GM23338 (cell line): ENCODE measurements around the gene CALML5. TPM values are rescaled to one million over a fixed set of nuclear protein-coding genes. Genes with fewer than 3 reads are reported as not detected.

Experiments
- ATAC-seq: fragments of 200-7000 bp; cut with Tn5 transposase; 3 replicates; pipeline ENCODE4 v1.9.1; 2020
- DNase-seq: peaks from one replicate; pipeline ENCODE4 v3.0.0-alpha.2; 2015; ENCODE audit warnings: low spot score
- H2AFZ ChIP-seq: fragments of 200-600 bp; sonication (generic); 2 replicates; pipeline ENCODE4 v1.8.0; 2016; ENCODE audit warnings: antibody characterized with exemption, mild to moderate bottlenecking, moderate library complexity
- H3F3A ChIP-seq: fragments of 200-600 bp; sonication (generic); replicated peaks from 2 replicates; pipeline ENCODE4 v1.8.0; 2017; ENCODE audit warnings: antibody characterized with exemption, mixed run types, low read depth
- H3K27ac ChIP-seq: fragments of 200-600 bp; sonication (generic); 2 replicates; pipeline ENCODE4 v1.6.1; 2016; ENCODE audit warnings: low read depth
- H3K27me3 ChIP-seq: fragments of 200-600 bp; sonication (generic); 2 replicates; pipeline ENCODE4 v1.8.0; 2016; ENCODE audit warnings: mild to moderate bottlenecking, mixed run types, moderate library complexity; ENCODE audit not compliant: insufficient read depth
- H3K36me3 ChIP-seq: fragments of 200-600 bp; sonication (generic); 2 replicates; pipeline ENCODE4 v1.8.0; 2016; ENCODE audit warnings: mild to moderate bottlenecking; ENCODE audit not compliant: insufficient read depth
- H3K4me1 ChIP-seq: fragments of 200-600 bp; sonication (generic); 2 replicates; pipeline ENCODE4 v1.8.0; 2016; ENCODE audit warnings: mild to moderate bottlenecking, moderate library complexity; ENCODE audit not compliant: insufficient read depth
- H3K4me2 ChIP-seq: fragments of 200-600 bp; sonication (generic); 2 replicates; pipeline ENCODE4 v1.7.1; 2017; ENCODE audit warnings: mixed run types
- H3K4me3 ChIP-seq: fragments of 200-600 bp; sonication (generic); 2 replicates; pipeline ENCODE4 v1.6.1; 2016; ENCODE audit warnings: mixed run types
- H3K79me2 ChIP-seq: fragments of 200-600 bp; sonication (generic); replicated peaks from 2 replicates; pipeline ENCODE4 v1.8.0; 2017; ENCODE audit warnings: mild to moderate bottlenecking; ENCODE audit not compliant: insufficient read depth
- H3K9me2 ChIP-seq: fragments of 200-600 bp; sonication (generic); 2 replicates; pipeline ENCODE4 v1.8.0; 2017; ENCODE audit not compliant: insufficient read depth
- H4K20me1 ChIP-seq: fragments of 200-600 bp; sonication (generic); replicated peaks from 2 replicates; pipeline ENCODE4 v1.8.0; 2017; ENCODE audit warnings: mild to moderate bottlenecking; ENCODE audit not compliant: insufficient read depth
- H3K27ac Mint-ChIP-seq: 2 replicates; pipeline ENCODE4 v1.8.0; 2020; ENCODE audit warnings: inconsistent platforms, mild to moderate bottlenecking, moderate library complexity, mixed read lengths
- H3K27me3 Mint-ChIP-seq: 3 replicates; pipeline ENCODE4 v1.8.0; 2022; ENCODE audit warnings: low read depth, mild to moderate bottlenecking, moderate library complexity, mixed read lengths, inconsistent platforms; ENCODE audit not compliant: insufficient read depth, poor library complexity
- H3K36me3 Mint-ChIP-seq: 3 replicates; pipeline ENCODE4 v1.8.0; 2021; ENCODE audit warnings: low read depth, mild to moderate bottlenecking, inconsistent platforms, moderate library complexity, mixed read lengths
- H3K4me1 Mint-ChIP-seq: 3 replicates; pipeline ENCODE4 v1.8.0; 2020; ENCODE audit warnings: mild to moderate bottlenecking, inconsistent platforms, mixed read lengths
- H3K4me3 Mint-ChIP-seq: 3 replicates; pipeline ENCODE4 v1.8.0; 2021; ENCODE audit warnings: moderate library complexity, mild to moderate bottlenecking, inconsistent platforms, mixed read lengths
- H3K9me3 Mint-ChIP-seq: 3 replicates; pipeline ENCODE4 v1.8.0; 2020; ENCODE audit warnings: moderate library complexity, mild to moderate bottlenecking, inconsistent platforms, mixed read lengths
- CREB1 ChIP-seq: fragments of 250-450 bp; sonication (Bioruptor Pico); IDR thresholded peaks from 2 replicates; pipeline ENCODE4 v1.5.0; 2020; ENCODE audit warnings: low read depth, mild to moderate bottlenecking, moderate library complexity
- ETS1 ChIP-seq: IDR thresholded peaks from 2 replicates; pipeline ENCODE4 v1.6.1; 2016; ENCODE audit warnings: antibody characterized with exemption
- EZH2 ChIP-seq: fragments of 200-600 bp; sonication (generic); IDR thresholded peaks from one replicate; pipeline ENCODE4 v1.8.0; 2017; ENCODE audit warnings: antibody characterized with exemption, mild to moderate bottlenecking, low read depth; ENCODE audit not compliant: unreplicated experiment
- EZH2phosphoT487 ChIP-seq: fragments of 200-600 bp; sonication (generic); IDR thresholded peaks from one replicate; pipeline ENCODE4 v1.8.1; 2018; ENCODE audit warnings: antibody characterized with exemption; ENCODE audit not compliant: unreplicated experiment
- JUNB ChIP-seq: IDR thresholded peaks from one replicate; pipeline ENCODE4 v1.6.1; 2016; ENCODE audit warnings: antibody characterized with exemption; ENCODE audit not compliant: unreplicated experiment
- NANOG ChIP-seq: IDR thresholded peaks from 2 replicates; pipeline ENCODE4 v1.6.1; 2016; ENCODE audit warnings: antibody characterized with exemption, borderline replicate concordance
- POLR2AphosphoS5 ChIP-seq: IDR thresholded peaks from 2 replicates; pipeline ENCODE4 v1.6.1; 2016; ENCODE audit warnings: antibody characterized with exemption, low read depth
- STAT1 ChIP-seq: IDR thresholded peaks from one replicate; pipeline ENCODE4 v1.6.1; 2016; ENCODE audit warnings: antibody characterized with exemption; ENCODE audit not compliant: unreplicated experiment
- ZNF114 ChIP-seq: fragments of 250-450 bp; sonication (Bioruptor Pico); IDR thresholded peaks from 2 replicates; pipeline ENCODE4 v1.5.0; 2020; ENCODE audit warnings: mild to moderate bottlenecking, moderate library complexity
- ZNF331 ChIP-seq: fragments of 250-450 bp; sonication (Bioruptor Pico); IDR thresholded peaks from 2 replicates; pipeline ENCODE4 v1.5.0; 2020; ENCODE audit warnings: low read depth, mild to moderate bottlenecking, moderate library complexity
- polyA plus RNA-seq: library from polyadenylated mRNA; unstranded; fragments of >200 nt; fragmentation: Nextera tagmentation; extraction: Ambion mirVana; gene quantifications from 2 replicates; pipeline ENCODE4 v1.2.1, GENCODE V29; 2016
- total RNA-seq: library from RNA; depleted of rRNA; stranded (reverse); fragments of >200 nt; shearing (Covaris generic); gene quantifications from 2 replicates; pipeline ENCODE4 v1.2.3, GENCODE V29; 2014
- TF ChIP-seq, protein P1 (sequence below): IDR thresholded peaks from one replicate; pipeline ENCODE4 v1.6.1; 2018; ENCODE audit warnings: antibody characterized with exemption; ENCODE audit not compliant: unreplicated experiment
- TF ChIP-seq, protein P2 (sequence below): fragments of 250-450 bp; sonication (Bioruptor Pico); IDR thresholded peaks from 2 replicates; pipeline ENCODE4 v1.5.0; 2020; ENCODE audit warnings: mild to moderate bottlenecking, moderate library complexity
- TF ChIP-seq, protein P3 (sequence below), 2 experiments: fragments of 200-600 bp in 1 of 2; sonication (generic) in 1 of 2; conservative IDR thresholded peaks; 2 replicates each; pipeline versions ENCODE4 v1.5.1 to v1.6.1; 2016 to 2017; ENCODE audit warnings: antibody characterized with exemption in 2 of 2, low read depth in 2 of 2, mild to moderate bottlenecking in 2 of 2, moderate library complexity in 1 of 2

Gene CALML5
- total and polyA plus RNA-seq, 2 experiments from 2014 or later: 0.40 TPM; not detected in 1

DNA sequence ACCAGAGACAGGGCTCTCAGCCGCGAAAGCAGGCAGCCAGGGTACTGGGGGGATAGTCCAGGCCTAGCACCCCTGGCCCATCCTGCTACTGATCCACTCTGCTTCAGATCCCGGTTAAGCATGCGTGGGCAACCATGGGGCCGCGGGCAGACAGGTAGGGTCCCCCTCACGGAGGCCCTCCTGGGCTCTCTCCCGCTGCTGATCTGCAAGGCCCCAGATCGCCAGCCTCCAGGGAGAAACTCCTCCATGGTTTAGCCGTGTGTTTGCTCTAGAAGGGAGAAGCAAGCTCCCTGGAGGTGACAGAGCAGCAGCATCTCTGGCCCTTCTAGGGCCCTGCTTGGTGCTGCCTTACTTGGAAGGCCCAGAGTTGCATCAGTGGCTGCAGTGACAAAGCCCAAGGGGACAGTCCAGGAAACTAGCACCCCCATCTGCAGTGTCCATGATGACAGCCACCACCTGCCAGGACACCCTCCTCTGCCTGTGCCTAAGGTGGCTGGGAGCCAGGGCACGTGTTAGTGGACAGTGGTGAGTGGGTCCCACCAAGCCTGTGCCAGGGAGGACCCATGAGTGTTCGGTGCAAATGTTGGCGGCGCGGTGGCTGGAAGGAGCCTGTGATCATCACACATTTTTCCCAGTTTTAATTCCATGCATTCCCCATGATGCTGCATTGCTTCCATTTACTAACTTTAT, 29.2 kb downstream of the CALML5 start:
- H3F3A ChIP-seq: 0 out of 2 replicates have a peak, but pooled peaks cover 4% of the 10 kb centered on the region
- no peaks in the 10 kb centered on the region for H3K9me2 ChIP-seq
- no peak overlapping the region for H3K4me2 ChIP-seq
- peaks cover 20% of the 10 kb centered on the region for H3K4me1 ChIP-seq
- peaks cover 65% of the 10 kb centered on the region for H3K9me3 Mint-ChIP-seq
- no peaks in the 10 kb centered on the region for H4K20me1 ChIP-seq
- no peak overlapping the region for H3K4me3 Mint-ChIP-seq
- ATAC-seq (no peak), DNase-seq (no peak)
- peaks cover 24% of the 10 kb centered on the region for H3K4me1 Mint-ChIP-seq
- H3K27me3 ChIP-seq: no peaks in the 10 kb centered on the region
- H3K36me3 Mint-ChIP-seq: peaks cover 65% of the 10 kb centered on the region
- TF ChIP-seq, protein P1, sequence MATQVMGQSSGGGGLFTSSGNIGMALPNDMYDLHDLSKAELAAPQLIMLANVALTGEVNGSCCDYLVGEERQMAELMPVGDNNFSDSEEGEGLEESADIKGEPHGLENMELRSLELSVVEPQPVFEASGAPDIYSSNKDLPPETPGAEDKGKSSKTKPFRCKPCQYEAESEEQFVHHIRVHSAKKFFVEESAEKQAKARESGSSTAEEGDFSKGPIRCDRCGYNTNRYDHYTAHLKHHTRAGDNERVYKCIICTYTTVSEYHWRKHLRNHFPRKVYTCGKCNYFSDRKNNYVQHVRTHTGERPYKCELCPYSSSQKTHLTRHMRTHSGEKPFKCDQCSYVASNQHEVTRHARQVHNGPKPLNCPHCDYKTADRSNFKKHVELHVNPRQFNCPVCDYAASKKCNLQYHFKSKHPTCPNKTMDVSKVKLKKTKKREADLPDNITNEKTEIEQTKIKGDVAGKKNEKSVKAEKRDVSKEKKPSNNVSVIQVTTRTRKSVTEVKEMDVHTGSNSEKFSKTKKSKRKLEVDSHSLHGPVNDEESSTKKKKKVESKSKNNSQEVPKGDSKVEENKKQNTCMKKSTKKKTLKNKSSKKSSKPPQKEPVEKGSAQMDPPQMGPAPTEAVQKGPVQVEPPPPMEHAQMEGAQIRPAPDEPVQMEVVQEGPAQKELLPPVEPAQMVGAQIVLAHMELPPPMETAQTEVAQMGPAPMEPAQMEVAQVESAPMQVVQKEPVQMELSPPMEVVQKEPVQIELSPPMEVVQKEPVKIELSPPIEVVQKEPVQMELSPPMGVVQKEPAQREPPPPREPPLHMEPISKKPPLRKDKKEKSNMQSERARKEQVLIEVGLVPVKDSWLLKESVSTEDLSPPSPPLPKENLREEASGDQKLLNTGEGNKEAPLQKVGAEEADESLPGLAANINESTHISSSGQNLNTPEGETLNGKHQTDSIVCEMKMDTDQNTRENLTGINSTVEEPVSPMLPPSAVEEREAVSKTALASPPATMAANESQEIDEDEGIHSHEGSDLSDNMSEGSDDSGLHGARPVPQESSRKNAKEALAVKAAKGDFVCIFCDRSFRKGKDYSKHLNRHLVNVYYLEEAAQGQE: no peak
- TF ChIP-seq, protein P2, sequence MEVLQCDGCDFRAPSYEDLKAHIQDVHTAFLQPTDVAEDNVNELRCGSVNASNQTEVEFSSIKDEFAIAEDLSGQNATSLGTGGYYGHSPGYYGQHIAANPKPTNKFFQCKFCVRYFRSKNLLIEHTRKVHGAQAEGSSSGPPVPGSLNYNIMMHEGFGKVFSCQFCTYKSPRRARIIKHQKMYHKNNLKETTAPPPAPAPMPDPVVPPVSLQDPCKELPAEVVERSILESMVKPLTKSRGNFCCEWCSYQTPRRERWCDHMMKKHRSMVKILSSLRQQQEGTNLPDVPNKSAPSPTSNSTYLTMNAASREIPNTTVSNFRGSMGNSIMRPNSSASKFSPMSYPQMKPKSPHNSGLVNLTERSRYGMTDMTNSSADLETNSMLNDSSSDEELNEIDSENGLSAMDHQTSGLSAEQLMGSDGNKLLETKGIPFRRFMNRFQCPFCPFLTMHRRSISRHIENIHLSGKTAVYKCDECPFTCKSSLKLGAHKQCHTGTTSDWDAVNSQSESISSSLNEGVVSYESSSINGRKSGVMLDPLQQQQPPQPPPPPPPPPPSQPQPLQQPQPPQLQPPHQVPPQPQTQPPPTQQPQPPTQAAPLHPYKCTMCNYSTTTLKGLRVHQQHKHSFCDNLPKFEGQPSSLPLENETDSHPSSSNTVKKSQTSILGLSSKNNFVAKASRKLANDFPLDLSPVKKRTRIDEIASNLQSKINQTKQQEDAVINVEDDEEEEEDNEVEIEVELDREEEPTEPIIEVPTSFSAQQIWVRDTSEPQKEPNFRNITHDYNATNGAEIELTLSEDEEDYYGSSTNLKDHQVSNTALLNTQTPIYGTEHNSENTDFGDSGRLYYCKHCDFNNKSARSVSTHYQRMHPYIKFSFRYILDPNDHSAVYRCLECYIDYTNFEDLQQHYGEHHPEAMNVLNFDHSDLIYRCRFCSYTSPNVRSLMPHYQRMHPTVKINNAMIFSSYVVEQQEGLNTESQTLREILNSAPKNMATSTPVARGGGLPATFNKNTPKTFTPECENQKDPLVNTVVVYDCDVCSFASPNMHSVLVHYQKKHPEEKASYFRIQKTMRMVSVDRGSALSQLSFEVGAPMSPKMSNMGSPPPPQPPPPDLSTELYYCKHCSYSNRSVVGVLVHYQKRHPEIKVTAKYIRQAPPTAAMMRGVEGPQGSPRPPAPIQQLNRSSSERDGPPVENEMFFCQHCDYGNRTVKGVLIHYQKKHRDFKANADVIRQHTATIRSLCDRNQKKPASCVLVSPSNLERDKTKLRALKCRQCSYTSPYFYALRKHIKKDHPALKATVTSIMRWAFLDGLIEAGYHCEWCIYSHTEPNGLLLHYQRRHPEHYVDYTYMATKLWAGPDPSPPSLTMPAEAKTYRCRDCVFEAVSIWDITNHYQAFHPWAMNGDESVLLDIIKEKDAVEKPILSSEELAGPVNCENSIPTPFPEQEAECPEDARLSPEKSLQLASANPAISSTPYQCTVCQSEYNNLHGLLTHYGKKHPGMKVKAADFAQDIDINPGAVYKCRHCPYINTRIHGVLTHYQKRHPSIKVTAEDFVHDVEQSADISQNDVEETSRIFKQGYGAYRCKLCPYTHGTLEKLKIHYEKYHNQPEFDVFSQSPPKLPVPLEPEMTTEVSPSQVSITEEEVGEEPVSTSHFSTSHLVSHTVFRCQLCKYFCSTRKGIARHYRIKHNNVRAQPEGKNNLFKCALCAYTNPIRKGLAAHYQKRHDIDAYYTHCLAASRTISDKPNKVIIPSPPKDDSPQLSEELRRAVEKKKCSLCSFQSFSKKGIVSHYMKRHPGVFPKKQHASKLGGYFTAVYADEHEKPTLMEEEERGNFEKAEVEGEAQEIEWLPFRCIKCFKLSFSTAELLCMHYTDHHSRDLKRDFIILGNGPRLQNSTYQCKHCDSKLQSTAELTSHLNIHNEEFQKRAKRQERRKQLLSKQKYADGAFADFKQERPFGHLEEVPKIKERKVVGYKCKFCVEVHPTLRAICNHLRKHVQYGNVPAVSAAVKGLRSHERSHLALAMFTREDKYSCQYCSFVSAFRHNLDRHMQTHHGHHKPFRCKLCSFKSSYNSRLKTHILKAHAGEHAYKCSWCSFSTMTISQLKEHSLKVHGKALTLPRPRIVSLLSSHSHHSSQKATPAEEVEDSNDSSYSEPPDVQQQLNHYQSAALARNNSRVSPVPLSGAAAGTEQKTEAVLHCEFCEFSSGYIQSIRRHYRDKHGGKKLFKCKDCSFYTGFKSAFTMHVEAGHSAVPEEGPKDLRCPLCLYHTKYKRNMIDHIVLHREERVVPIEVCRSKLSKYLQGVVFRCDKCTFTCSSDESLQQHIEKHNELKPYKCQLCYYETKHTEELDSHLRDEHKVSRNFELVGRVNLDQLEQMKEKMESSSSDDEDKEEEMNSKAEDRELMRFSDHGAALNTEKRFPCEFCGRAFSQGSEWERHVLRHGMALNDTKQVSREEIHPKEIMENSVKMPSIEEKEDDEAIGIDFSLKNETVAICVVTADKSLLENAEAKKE (CRISPR knock-in tag): no peak
- TF ChIP-seq POLR2AphosphoS5 (no peak), EZH2phosphoT487 (no peak), ETS1 (no peak), ZNF114 (CRISPR knock-in tag) (no peak), ZNF331 (CRISPR knock-in tag) (no peak), NANOG (no peak), STAT1 (no peak), JUNB (no peak), CREB1 (no peak), EZH2 (no peak)
- TF ChIP-seq, protein P3, sequence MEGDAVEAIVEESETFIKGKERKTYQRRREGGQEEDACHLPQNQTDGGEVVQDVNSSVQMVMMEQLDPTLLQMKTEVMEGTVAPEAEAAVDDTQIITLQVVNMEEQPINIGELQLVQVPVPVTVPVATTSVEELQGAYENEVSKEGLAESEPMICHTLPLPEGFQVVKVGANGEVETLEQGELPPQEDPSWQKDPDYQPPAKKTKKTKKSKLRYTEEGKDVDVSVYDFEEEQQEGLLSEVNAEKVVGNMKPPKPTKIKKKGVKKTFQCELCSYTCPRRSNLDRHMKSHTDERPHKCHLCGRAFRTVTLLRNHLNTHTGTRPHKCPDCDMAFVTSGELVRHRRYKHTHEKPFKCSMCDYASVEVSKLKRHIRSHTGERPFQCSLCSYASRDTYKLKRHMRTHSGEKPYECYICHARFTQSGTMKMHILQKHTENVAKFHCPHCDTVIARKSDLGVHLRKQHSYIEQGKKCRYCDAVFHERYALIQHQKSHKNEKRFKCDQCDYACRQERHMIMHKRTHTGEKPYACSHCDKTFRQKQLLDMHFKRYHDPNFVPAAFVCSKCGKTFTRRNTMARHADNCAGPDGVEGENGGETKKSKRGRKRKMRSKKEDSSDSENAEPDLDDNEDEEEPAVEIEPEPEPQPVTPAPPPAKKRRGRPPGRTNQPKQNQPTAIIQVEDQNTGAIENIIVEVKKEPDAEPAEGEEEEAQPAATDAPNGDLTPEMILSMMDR (conservative IDR thresholded peaks at IDR 0.05; ENCODE audit: low read depth in 2 of 2): no peak
- 0 out of 2 replicates have a peak, but pooled peaks cover 3% of the 10 kb centered on the region for H3K36me3 ChIP-seq
- no peak overlapping the region for H2AFZ ChIP-seq
- H3K4me3 ChIP-seq: no peak overlapping the region
- H3K27ac Mint-ChIP-seq: no peak overlapping the region
- H3K27me3 Mint-ChIP-seq: peaks cover 13% of the 10 kb centered on the region
- H3K27ac ChIP-seq: no peak overlapping the region
- H3K79me2 ChIP-seq: no peaks in the 10 kb centered on the region
